ENCODE data around the gene CPNE7.

Gene CPNE7

DNA sequence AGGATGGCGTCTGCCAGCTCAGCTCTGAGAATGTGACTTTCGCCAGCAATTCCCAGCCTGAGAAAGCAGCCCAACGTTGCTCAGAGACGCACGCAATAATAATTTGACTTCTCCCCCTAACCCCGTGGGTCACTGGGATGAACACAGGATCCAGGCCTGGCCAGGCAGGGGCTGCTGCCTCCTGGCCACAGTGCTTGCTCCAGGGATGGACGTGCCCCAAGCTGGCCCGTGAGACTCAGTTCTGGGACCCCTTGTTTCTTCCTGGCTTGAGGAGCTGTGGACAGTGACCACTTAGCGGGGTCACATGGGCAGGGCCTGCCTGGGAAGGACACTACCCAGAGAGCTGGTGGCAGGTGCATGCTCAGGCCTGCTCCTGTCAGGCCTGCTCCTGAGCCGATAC lies 24.3 kb downstream of the CPNE7 start:
- H3K27ac ChIP-seq: no peak overlapping the region
- no peak for DNase-seq (ENCODE audit: low read depth, low spot score)

DNA sequence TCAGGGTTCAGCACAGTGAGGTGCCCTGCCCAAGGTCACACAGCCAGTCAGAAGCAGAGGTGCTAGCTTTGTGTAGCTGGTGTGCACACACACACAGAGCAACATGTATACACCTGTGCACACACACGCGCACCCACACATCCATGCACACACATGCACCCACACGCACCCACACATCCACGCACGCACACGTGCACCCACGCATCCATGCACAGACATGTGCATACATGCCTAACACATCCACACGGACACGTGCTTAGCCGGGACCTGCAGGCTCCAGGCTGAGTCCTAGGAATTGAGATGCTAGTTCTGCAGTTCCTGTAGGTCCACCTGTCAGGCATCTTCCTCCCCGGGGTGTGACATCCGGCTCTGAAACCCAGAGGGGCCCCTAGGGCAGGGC lies 24.9 kb downstream of the CPNE7 start:
- no peak for DNase-seq (ENCODE audit: low read depth, low spot score)

DNA sequence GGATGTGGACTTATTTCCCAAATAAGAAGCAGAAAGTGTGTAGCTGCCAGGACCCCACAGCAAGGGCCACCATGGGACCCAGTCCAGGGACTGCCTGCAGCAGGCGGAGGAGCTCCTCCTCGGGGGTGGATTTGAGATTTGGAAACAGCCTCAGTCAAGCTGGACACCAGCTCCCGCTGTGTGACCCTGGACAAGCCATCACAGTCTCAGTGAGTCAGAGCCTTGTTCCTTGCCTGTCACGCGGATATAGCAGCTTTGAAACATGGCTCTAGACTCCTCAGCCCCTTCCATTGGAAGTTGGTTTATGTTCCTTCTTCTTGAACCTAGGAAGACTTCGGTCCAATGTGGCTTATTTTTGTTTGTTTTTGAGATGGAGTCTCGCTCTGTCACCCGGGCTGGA lies 25.4 kb downstream of the CPNE7 start:
- no peak overlapping the region for H3K27ac ChIP-seq
- no peak for DNase-seq (ENCODE audit: low read depth, low spot score)

More for the DNA sequence above, 24.9 kb downstream of the CPNE7 start:
- H3K27ac ChIP-seq: no peak overlapping the region

- H3K27ac ChIP-seq: no peak overlapping the region
- DNase-seq (ENCODE audit: low read depth, low spot score): no peak
Measured at GRCh38 chr16:89601906-89602272, 26.3 kb downstream of the CPNE7 start.

DNA sequence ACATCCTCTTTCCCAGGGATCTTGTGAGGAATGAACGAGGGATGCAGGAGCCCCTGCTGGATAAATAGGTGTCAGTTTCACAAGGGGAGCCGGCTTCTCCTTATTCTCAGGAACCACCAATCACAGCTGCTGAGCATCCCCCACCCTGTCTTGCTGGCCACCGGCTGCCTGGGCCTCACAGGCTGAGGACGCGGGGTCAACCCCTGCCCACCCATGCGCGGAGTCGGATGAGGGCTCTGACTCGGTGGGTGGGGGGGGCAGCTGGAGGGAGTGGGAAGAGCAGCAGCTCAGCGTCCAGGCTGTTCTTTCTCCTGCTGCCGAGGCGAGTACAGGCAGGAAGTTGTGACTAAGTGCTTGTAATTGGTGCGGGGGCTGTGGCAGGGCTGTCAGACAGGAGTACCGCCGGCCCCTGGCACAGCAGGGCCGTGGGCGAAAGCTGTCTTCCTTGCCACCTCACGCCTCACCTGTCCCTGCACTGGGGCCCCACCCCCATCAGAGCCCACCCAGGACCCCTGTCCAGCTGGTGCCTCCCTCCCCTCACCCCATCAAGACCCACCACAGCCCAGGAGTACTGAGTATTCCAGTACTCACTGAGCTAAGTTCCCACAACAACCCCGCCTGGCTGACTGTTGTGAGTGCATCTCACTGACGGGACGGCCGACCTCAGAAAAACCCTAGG lies 26.9 kb downstream of the CPNE7 start:
- no peak overlapping the region for H3K27ac ChIP-seq
- peak; percentile 45 for DNase-seq (ENCODE audit: low read depth, low spot score)

GRCh38 chr16:89602952-89603590 lies 27.5 kb downstream of the CPNE7 start:
- no peak overlapping the region for H3K27ac ChIP-seq

GRCh38 chr16:89604764-89605163 lies 29.2 kb downstream of the CPNE7 start:
- H3K27ac ChIP-seq: no peak overlapping the region
- no peak for DNase-seq (ENCODE audit: low read depth, low spot score)

More at GRCh38 chr16:89602952-89603590, 27.5 kb downstream of the CPNE7 start:
- DNase-seq (ENCODE audit: low read depth, low spot score): no peak

GRCh38 chr16:89605186-89605970 lies 29.8 kb downstream of the CPNE7 start:
- no peak for DNase-seq (ENCODE audit: low read depth, low spot score)
- no peak overlapping the region for H3K27ac ChIP-seq

DNA sequence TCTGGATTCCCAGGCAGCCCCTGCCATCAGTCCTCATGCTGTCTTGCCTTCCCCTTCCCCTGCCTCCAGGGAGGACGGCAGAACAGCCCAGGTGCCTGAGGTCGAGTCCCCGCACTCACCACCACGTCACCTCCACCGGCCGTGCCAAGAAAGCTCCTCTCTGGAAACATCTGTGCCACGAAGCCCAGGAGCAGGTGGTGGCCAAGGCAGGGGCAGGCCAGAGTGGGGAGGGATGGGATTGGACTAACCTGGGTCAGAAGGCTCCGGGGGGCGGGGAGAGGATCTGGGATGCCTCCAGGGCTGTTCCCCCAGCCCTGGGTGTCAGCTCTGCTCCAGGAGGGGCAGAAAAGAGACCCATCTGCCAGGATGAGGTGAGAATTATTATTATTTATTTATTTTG lies 30.4 kb downstream of the CPNE7 start:
- H3K27ac ChIP-seq: no peak overlapping the region
- no peak for DNase-seq (ENCODE audit: low read depth, low spot score)

DNA sequence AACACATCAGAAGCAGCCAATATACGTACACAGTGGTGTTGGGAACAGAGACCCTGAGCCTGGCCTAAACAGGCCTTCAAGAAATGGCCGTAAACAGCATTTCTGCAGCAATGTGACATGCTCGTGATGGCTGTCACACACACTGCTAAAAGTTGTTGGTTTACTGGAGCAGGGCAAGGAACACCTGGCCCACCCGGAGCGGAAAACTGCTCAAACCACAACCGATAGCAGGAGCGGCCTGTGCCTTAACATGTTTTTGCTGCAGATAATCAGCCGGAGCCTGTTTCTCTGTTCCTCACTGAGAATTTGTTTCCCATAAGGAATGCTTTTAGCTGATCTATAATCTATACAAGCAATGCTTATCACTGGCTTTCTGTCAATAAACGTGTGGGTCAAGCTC lies 31.9 kb downstream of the CPNE7 start:
- no peak overlapping the region for H3K27ac ChIP-seq
- no peak for DNase-seq (ENCODE audit: low read depth, low spot score)

DNA sequence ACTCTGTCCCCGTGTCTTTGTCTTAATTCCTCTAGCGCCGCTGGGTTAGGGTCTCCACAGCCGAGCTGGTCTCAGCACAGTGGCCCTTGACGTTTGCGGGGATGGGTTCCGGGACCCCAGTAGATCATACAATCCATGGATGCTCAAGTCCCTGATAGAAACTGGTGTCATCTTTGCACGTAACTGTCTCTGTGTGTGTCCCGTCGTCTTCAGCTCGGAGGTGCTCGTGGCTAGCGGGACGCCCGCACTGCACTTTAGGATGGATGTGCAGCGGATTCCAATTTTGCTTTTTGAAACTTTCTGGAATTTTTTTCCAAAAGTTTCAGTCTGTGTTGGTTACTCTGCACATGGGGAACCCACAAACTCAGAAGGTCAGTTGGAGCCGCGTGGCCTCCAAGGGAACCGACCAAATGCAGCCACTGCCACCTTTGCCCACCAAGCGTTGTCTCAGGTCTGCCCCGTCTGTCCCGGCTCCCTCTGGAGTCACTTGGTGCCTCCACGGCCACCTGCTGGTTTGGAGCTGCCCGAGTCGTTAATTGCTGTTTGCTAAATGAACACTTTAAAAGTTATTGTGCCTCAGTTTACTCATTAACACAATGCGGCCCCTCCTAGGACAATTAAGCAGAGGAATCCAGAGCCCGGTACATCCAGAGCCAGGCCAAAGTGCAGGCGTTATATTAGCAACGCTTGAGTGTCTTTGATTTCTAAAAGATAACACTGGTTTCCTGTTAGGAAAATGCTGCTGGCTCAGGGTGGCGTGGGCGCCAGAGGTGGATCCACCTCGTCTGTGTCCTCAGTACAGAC lies 32.6 kb downstream of the CPNE7 start:
- no peak for DNase-seq (ENCODE audit: low read depth, low spot score)
- no peak overlapping the region for H3K27ac ChIP-seq

DNA sequence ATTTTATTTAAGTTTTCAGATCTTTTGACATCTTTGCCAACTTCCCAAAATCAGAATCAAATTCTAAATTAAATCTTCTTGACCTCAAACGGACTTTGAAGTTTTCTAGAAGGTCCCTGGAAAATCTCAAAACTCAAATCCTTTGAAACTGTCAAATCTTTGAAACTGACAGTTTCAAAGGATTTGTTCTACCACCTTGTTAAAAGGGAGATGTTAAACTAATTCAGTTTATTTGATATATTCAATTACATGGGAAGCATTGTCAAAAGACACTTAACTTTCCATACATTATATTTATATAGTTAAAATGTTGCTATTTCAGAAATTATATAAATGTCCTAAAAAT lies 34.5 kb downstream of the CPNE7 start:
- no peak for DNase-seq (ENCODE audit: low read depth, low spot score)
- no peak overlapping the region for H3K27ac ChIP-seq

GRCh38 chr16:89612415-89613166 lies 37.0 kb downstream of the CPNE7 start:
- DNase-seq (ENCODE audit: low read depth, low spot score): no peak
- H3K27ac ChIP-seq: no peak overlapping the region

- no peak for DNase-seq (ENCODE audit: low read depth, low spot score)
Measured at GRCh38 chr16:89613231-89613953, 37.8 kb downstream of the CPNE7 start, which contains the start of gene DPEP1. DPEP1 (plus strand) TSS chr16:89613642; CDS start chr16:89630411, 16,769 bp downstream.

DNA sequence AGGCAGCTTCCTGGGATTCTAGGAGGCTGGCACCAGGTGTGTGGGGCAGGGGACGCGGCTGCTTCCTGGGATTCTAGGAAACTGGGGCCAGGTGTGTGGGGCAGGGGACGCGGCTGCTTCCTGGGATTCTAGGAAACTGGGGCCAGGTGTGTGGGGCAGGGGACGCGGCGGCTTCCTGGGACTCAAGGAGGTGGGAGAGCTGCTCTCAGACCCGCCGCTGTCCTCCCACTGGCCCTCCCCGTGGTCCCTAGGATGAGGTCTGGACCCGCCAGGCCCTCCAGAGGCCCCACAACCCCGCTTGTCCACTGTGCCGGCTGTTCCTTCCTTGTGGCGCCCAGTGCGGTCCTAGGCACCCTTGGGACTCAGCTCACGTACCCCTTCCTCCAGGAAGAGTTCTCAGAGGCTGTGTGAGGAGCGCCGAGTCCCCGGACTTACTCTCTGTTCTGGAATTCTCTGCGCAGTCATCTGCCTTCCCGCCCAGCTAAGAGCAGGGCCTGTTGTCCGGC lies 38.4 kb downstream of the CPNE7 start:
- DNase-seq (ENCODE audit: low read depth, low spot score): no peak
- H3K27ac ChIP-seq: no peak overlapping the region

More at GRCh38 chr16:89613231-89613953, 37.8 kb downstream of the CPNE7 start, which contains the start of gene DPEP1:
- no peak within 1 kb of the TSS for H3K27ac ChIP-seq

DNA sequence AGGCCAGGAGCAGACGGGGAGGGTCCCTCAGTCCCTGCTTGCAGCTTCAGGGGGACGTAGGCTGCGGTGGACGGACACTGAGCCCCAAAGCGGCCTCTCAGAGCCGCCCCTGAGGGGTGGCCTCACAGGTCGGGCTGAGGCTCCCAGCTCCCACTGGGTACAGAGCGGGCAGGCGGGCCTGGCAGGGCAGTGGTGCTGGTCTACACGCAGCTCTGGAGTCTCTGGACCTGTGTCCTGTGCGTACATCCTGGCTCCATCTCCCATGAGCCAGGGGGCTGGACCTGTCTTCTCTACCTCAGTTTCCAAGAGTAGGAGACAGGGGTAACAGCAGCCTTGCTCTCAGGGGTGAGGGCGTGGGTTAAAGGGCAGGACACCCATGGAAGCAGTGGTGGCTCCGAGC lies 39.6 kb downstream of the CPNE7 start:
- no peak overlapping the region for H3K27ac ChIP-seq
- DNase-seq (ENCODE audit: low read depth, low spot score): no peak

- DNase-seq (ENCODE audit: low read depth, low spot score): no peak
- H3K27ac ChIP-seq: no peak overlapping the region
Measured at GRCh38 chr16:89615596-89616090, 40.1 kb downstream of the CPNE7 start.

GRCh38 chr16:89616623-89617022 lies 41.1 kb downstream of the CPNE7 start:
- DNase-seq (ENCODE audit: low read depth, low spot score): no peak
- no peak overlapping the region for H3K27ac ChIP-seq

- no peak overlapping the region for H3K27ac ChIP-seq
- no peak for DNase-seq (ENCODE audit: low read depth, low spot score)
Measured at GRCh38 chr16:89617036-89617435, 41.5 kb downstream of the CPNE7 start.

All from epithelial cell of prostate (primary cell).